K562 (cell line): ENCODE data around the gene RPL3. TPM values are rescaled to one million over a fixed set of nuclear protein-coding genes. Genes with fewer than 3 reads are reported as not detected.

Experiments used
- MXD1 ChIP-seq: fragments of 250-450 bp; sonication (Bioruptor Pico); IDR thresholded peaks from 2 replicates; pipeline ENCODE4 v1.8.0; 2021; ENCODE audit warnings: borderline replicate concordance, mild to moderate bottlenecking, moderate library complexity; ENCODE audit not compliant: poor library complexity, severe bottlenecking
- POLR3A ChIP-seq: IDR thresholded peaks from 2 replicates; pipeline ENCODE4 v1.6.1; 2011; ENCODE audit warnings: borderline replicate concordance, mild to moderate bottlenecking, moderate library complexity; ENCODE audit not compliant: insufficient read length, insufficient read depth; ENCODE audit errors: extremely low read depth
- PTTG1 ChIP-seq: fragments of 450-650 bp; IDR thresholded peaks from 2 replicates; pipeline ENCODE4 v1.6.1; 2016; ENCODE audit warnings: low read depth, mild to moderate bottlenecking, missing genetic modification characterization, missing compliant biosample characterization
- RBM15 ChIP-seq: fragments of 200-400 bp; formaldehyde crosslinking; IDR thresholded peaks from 2 replicates; pipeline ENCODE4 v1.6.1; 2018; ENCODE audit warnings: mild to moderate bottlenecking, low read length, moderate library complexity; ENCODE audit not compliant: insufficient read depth
- RUNX1 ChIP-seq: sonication (generic); IDR thresholded peaks from 2 replicates; pipeline ENCODE4 v1.6.1; 2016; ENCODE audit warnings: antibody characterized with exemption, low read depth
- SREBF2 ChIP-seq: sonication (generic); formaldehyde crosslinking; IDR thresholded peaks from 2 replicates; pipeline ENCODE4 v1.4.0; 2020; ENCODE audit warnings: mild to moderate bottlenecking, missing genetic modification reagents
- ZNF695 ChIP-seq: fragments of 450-650 bp; formaldehyde crosslinking; IDR thresholded peaks from 2 replicates; pipeline ENCODE4 v1.4.0; 2020; ENCODE audit warnings: mild to moderate bottlenecking, moderate library complexity
- polyA plus RNA-seq, 8 experiments: library from polyadenylated mRNA; depleted of rRNA in 4 of 8; stranded (reverse) in 5 of 8; unstranded in 3 of 8; fragments of >200 nt; fragmentation: Nextera tagmentation in 2 of 8; fragmentation: Illumina TruSeq in 1 of 8; extraction: Ambion mirVana in 2 of 8; extraction: Trizol in 1 of 8; gene quantifications; 2 replicates each; pipeline versions ENCODE4 v1.2.1 to v1.2.3, GENCODE V29; 2011 to 2014; ENCODE audit warnings: inconsistent platforms in 1 of 8, missing spikeins in 1 of 8
- total RNA-seq, 7 experiments: library from RNA; depleted of rRNA in 6 of 7; stranded (reverse); fragments of >200 nt in 6 of 7; fragmentation: Illumina TruSeq in 2 of 7; extraction: Trizol in 2 of 7; gene quantifications; 2 replicates each; pipeline versions ENCODE4 v1.2.1 to v1.2.3, GENCODE V29; 2011 to 2021; ENCODE audit warnings: low replicate concordance in 1 of 7
- TF ChIP-seq, protein P1 (sequence below): fragments of 450-650 bp; formaldehyde crosslinking; IDR thresholded peaks from 2 replicates; pipeline ENCODE4 v1.4.0; 2020; ENCODE audit warnings: mild to moderate bottlenecking

RPL3 gene
- total and polyA plus RNA-seq, 9 of the 15 experiments (the other 6 are each of a cell fraction or from before 2014, with no cell fraction given) = 1,624 to 4,066 (median 2,565) TPM

DNA sequence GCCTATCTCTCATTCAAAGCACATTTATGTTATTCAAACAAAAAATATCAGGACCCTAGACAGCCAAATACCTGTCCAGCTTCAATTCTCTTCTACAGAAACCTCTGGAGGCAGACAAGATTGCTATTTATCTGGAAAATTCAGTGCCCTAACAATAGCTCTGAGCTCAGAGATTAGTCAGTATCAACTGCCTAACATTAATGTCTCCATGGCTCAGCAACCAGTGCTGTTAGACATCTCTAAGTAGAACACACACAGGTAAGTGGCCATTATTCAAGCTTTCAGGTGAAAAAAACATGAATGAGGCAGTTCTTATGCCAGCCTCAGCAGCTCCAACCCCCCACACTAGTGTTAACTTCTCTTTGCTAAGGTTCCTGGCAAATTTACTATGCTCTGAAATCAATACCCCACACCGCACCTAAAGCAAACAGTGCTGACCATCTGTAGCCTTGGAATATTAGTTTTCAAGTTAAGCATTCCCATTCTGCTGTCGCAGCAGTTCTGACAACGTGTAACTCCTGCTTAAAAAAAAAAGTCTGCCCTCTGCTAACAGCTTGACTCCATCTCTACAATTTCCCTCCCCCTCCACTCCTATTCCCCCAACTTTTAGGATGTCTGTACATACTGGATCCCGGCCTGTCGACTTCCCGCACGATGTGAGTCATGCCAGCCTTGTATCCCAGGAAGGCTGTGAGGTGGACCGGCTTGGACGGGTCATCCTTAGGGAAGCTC lies 1.5 kb downstream of the RPL3 start (continued):
- TF ChIP-seq, protein P1, sequence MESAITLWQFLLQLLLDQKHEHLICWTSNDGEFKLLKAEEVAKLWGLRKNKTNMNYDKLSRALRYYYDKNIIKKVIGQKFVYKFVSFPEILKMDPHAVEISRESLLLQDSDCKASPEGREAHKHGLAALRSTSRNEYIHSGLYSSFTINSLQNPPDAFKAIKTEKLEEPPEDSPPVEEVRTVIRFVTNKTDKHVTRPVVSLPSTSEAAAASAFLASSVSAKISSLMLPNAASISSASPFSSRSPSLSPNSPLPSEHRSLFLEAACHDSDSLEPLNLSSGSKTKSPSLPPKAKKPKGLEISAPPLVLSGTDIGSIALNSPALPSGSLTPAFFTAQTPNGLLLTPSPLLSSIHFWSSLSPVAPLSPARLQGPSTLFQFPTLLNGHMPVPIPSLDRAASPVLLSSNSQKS = no peak
- TF ChIP-seq RUNX1 (no peak), MXD1 (CRISPR knock-in tag) (no peak), SREBF2 (CRISPR knock-in tag) (no peak), ZNF695 (CRISPR knock-in tag) (no peak), POLR3A (no peak), RBM15 (no peak), PTTG1 (tag) (no peak)
- TF ChIP-seq, all 486 proteins: peak for 7
